A549 (cell line): ENCODE measurements around the gene ATG101. TPM values are rescaled to one million over a fixed set of nuclear protein-coding genes. Genes with fewer than 3 reads are reported as not detected.

Experiments
- ATAC-seq, 2 experiments: fragments of 200-7000 bp in 1 of 2; fragments of >200 bp in 1 of 2; cut with Nextera tagmentation in 1 of 2; cut with Tn5 transposase in 1 of 2; 3 replicates each; pipeline versions ENCODE4 v1.8.0 to v1.9.1; 2018 to 2020; ENCODE audit warnings: mild to moderate bottlenecking in 1 of 2, moderate library complexity in 1 of 2
- CTCF ChIA-PET: fragments of 300-600 bp; sonication (Branson Sonifier 250); formaldehyde crosslinking; extraction: SDS; loops from one replicate; lab custom pipeline; 2021; ENCODE audit warnings: antibody characterized with exemption, inconsistent platforms; lab: Yijun Ruan, JAX
- POLR2A ChIA-PET: fragments of 350-600 bp; formaldehyde crosslinking; extraction: SDS; loops from one replicate; lab custom pipeline; 2021; ENCODE audit warnings: antibody characterized with exemption, inconsistent platforms; lab: Yijun Ruan, JAX
- DNase-seq, 2 experiments: peaks; one replicate each; pipeline versions ENCODE4 v3.0.0 to v3.0.0-alpha.2; 2011 to 2016; ENCODE audit warnings: low read depth in 1 of 2, low spot score in 1 of 2
- FAIRE-seq: peaks from 2 replicates; lab custom pipeline; 2011; peaks lifted over from hg19 to GRCh38; lab: Jason Lieb, UNC
- H3K27ac ChIP-seq, 2 experiments: fragments of >200 bp; sonication (Bioruptor Twin); formaldehyde crosslinking; 3 replicates each; pipeline ENCODE4 v1.5.1; 2016 to 2017
- H3K4me1 ChIP-seq: fragments of >200 bp; sonication (Bioruptor Twin); formaldehyde crosslinking; 3 replicates; pipeline ENCODE4 v1.6.1; 2016
- H3K4me2 ChIP-seq: fragments of >200 bp; sonication (Bioruptor Twin); formaldehyde crosslinking; 3 replicates; pipeline ENCODE4 v1.6.1; 2016
- H3K4me3 ChIP-seq: fragments of >200 bp; sonication (Bioruptor Twin); formaldehyde crosslinking; 3 replicates; pipeline ENCODE4 v1.5.1; 2016
- H3K9me3 ChIP-seq: fragments of >200 bp; sonication (Bioruptor Twin); formaldehyde crosslinking; 3 replicates; pipeline ENCODE4 v1.6.1; 2016
- CEBPB ChIP-seq, 2 experiments: fragments of >200 bp in 1 of 2; sonication (Bioruptor Twin) in 1 of 2; formaldehyde crosslinking in 1 of 2; IDR thresholded peaks; 2 replicates each; pipeline ENCODE4 v1.6.1; 2012 to 2016
- CHD4 ChIP-seq: fragments of 200-600 bp; sonication (generic); IDR thresholded peaks from 2 replicates; pipeline ENCODE4 v1.6.1; 2016; ENCODE audit warnings: antibody characterized with exemption, mild to moderate bottlenecking, borderline replicate concordance
- EHF ChIP-seq: fragments of 250-450 bp; sonication (Bioruptor Pico); IDR thresholded peaks from 2 replicates; pipeline ENCODE4 v1.5.0; 2020; ENCODE audit warnings: mild to moderate bottlenecking
- FOSL2 ChIP-seq, 2 experiments: fragments of 450-650 bp in 1 of 2; fragments of >200 bp in 1 of 2; sonication (Bioruptor Twin) in 1 of 2; formaldehyde crosslinking; IDR thresholded peaks; 2 replicates each; pipeline versions ENCODE4 v1.5.0 to v1.6.1; 2016 to 2020; ENCODE audit warnings: mild to moderate bottlenecking in 1 of 2, moderate library complexity in 1 of 2
- HOXA7 ChIP-seq: fragments of 250-450 bp; sonication (Bioruptor Pico); IDR thresholded peaks from 2 replicates; pipeline ENCODE4 v1.5.0; 2020; ENCODE audit warnings: mild to moderate bottlenecking, moderate library complexity
- MAFK ChIP-seq: fragments of 450-650 bp; IDR thresholded peaks from 2 replicates; pipeline ENCODE4 v1.6.1; 2014; ENCODE audit not compliant: partially characterized antibody
- NPAS2 ChIP-seq: fragments of 250-450 bp; sonication (Bioruptor Pico); IDR thresholded peaks from 2 replicates; pipeline ENCODE4 v1.8.0; 2022; ENCODE audit warnings: mild to moderate bottlenecking, moderate library complexity, borderline replicate concordance
- POLR2AphosphoS2 ChIP-seq: conservative IDR thresholded peaks from 2 replicates; pipeline ENCODE4 v1.6.1; 2012; ENCODE audit warnings: low read length, improper control_type of control experiment, inconsistent platforms
- RAD21 ChIP-seq, 2 experiments: fragments of >200 bp in 1 of 2; sonication (Bioruptor Twin) in 1 of 2; formaldehyde crosslinking in 1 of 2; IDR thresholded peaks in 1 of 2; conservative IDR thresholded peaks in 1 of 2; 2 replicates in 1 of 2; 3 replicates in 1 of 2; pipeline ENCODE4 v1.6.1; 2012 to 2018; ENCODE audit warnings: inconsistent platforms in 1 of 2
- RARB ChIP-seq: fragments of 250-450 bp; sonication (Bioruptor Pico); IDR thresholded peaks from 2 replicates; pipeline ENCODE4 v1.8.0; 2021; ENCODE audit warnings: mild to moderate bottlenecking, moderate library complexity
- RNF2 ChIP-seq: fragments of 200-600 bp; sonication (generic); IDR thresholded peaks from 2 replicates; pipeline ENCODE4 v1.6.1; 2016; ENCODE audit warnings: low read depth, mild to moderate bottlenecking, antibody characterized with exemption, moderate library complexity, borderline replicate concordance
- SMC3 ChIP-seq: fragments of >200 bp; sonication (Bioruptor Twin); formaldehyde crosslinking; IDR thresholded peaks from 3 replicates; pipeline ENCODE4 v1.6.1; 2018; ENCODE audit warnings: inconsistent platforms
- ZFP36 ChIP-seq: fragments of 450-650 bp; IDR thresholded peaks from 2 replicates; pipeline ENCODE4 v1.6.1; 2014; ENCODE audit warnings: borderline replicate concordance; ENCODE audit not compliant: partially characterized antibody
- WGBS: methylation state at CpG from one replicate; pipeline ENCODE4 v1.1.6; 2017; ENCODE audit errors: missing lambda C conversion rate; 5-methylcytosine and 5-hydroxymethylcytosine counted together
- polyA plus RNA-seq, 4 experiments: library from polyadenylated mRNA; depleted of rRNA in 3 of 4; stranded (reverse); fragments of >200 nt; fragmentation: RNase III in 1 of 4; extraction: RNeasy Plus Mini Kit Qiagen cat#74134 plus additional on column Dnase treatment in 1 of 4; gene quantifications; 2 replicates in 3 of 4; 3 replicates in 1 of 4; pipeline ENCODE4 v1.2.3, GENCODE V29; 2011 to 2017
- TF ChIP-seq, protein P1 (sequence below): fragments of >200 bp; sonication (Bioruptor Twin); formaldehyde crosslinking; IDR thresholded peaks from 3 replicates; pipeline ENCODE4 v1.5.1; 2016
- TF ChIP-seq, protein P2 (sequence below): fragments of 450-650 bp; IDR thresholded peaks from 2 replicates; pipeline ENCODE4 v1.6.1; 2014; ENCODE audit warnings: antibody characterized with exemption
- TF ChIP-seq, protein P3 (sequence below): fragments of 250-450 bp; sonication (Bioruptor Pico); IDR thresholded peaks from 2 replicates; pipeline ENCODE4 v1.5.0; 2021; ENCODE audit warnings: mild to moderate bottlenecking, moderate library complexity, borderline replicate concordance
- TF ChIP-seq, protein P4 (sequence below): fragments of >200 bp; sonication (Bioruptor Twin); formaldehyde crosslinking; IDR thresholded peaks from 3 replicates; pipeline ENCODE4 v1.6.1; 2016

ATG101 gene
- polyA plus RNA-seq, 2 of the 4 experiments (the other 2 are of a cell fraction): 87.9 to 141 TPM

DNA sequence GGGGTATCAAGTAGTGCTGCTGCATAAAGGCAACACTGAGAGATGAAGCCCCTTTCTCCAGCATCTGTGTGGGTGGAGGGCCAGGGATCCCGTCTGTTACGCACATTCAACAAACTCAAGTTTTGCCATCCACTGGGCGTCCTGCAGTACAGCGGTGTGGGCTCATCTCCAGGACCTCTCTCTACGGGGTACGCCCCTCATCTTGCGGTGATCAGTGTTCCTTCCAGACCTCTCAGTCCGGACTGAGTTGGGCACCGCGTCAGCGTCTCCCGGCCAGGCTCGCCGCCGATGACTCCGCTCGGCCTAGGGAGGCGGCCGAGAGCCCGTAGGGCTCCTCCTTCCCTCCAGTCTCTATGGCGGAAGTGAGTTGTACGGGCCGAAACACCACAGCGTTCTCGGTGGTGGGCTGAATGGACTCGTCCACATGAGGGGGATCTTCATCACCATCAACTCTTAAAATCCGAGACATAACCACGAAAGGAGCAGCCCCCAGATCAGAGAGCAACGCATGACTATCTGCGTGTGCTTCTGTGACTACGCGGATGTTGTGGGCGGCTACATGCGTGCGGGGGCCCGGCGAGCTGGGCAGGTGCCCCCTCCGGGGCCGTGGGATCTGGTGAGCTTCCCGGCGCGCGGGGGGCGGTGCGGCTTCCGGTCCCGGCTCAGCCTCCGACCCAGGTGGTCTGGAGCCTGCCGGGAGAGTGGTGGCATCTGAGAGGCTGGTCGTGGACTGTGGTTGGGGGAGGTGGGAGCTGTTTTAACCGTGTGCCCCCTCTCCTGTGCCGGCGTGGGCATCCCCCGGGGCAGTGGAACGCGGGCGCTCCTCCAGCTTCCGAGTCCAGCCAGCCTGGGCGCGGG is at the start of gene ATG101 (continued):
- TF ChIP-seq FOSL2 (IDR thresholded peaks at IDR 0.05) (no peak), FOSL2 (CRISPR knock-in tag; IDR thresholded peaks at IDR 0.05) (peak; percentile 70)
- TF ChIP-seq, all 56 proteins: peak for 17

DNA sequence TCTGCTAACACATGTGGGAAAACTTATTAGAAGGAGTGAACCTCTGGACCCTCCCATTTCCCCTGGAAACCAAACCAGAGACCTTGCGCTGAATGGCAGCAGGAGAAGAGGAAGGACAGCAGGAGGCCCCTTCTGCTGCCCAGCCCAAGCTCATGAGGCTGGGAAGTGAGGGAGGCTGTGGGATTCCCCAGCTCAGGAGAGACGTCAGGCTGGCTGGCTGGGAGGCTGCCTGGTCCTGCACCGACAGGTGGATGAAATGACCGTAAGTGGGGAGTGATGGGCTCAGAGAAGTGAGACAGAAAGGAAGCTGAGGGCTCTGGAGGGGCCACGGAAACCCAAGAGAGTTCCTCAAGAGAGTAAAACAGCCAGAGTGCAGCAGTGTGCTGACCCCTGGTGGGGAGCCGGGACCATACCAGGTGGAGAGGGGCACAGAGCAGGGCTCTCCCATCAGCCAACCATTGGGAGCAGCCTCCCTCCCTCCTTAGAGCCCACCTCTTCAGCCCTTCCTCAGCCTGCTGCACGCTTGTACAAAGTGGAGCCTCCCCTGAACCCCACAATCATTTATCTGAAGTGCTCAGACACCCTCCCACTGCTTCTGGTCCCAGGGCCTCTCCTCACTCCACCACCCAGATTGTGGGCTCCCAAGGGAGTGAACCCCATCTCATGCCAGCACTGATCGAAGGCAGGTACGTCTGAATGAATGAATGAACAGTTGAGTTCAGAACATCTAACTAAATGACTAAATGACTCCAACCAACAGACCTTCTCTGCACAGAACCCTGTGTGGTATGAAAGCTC is 49.0 kb upstream of the ATG101 start:
- peak; percentile 67 to 74 for TF ChIP-seq RAD21 (conservative IDR thresholded peaks at IDR 0.05 in 1 of 2, IDR thresholded peaks at IDR 0.05 in 1 of 2)
- no peak for TF ChIP-seq CHD4
- TF ChIP-seq, protein P1, sequence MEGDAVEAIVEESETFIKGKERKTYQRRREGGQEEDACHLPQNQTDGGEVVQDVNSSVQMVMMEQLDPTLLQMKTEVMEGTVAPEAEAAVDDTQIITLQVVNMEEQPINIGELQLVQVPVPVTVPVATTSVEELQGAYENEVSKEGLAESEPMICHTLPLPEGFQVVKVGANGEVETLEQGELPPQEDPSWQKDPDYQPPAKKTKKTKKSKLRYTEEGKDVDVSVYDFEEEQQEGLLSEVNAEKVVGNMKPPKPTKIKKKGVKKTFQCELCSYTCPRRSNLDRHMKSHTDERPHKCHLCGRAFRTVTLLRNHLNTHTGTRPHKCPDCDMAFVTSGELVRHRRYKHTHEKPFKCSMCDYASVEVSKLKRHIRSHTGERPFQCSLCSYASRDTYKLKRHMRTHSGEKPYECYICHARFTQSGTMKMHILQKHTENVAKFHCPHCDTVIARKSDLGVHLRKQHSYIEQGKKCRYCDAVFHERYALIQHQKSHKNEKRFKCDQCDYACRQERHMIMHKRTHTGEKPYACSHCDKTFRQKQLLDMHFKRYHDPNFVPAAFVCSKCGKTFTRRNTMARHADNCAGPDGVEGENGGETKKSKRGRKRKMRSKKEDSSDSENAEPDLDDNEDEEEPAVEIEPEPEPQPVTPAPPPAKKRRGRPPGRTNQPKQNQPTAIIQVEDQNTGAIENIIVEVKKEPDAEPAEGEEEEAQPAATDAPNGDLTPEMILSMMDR: peak; percentile 68
- TF ChIP-seq CEBPB (IDR thresholded peaks at IDR 0.05): no peak
- no peak for TF ChIP-seq EHF (CRISPR knock-in tag)
- TF ChIP-seq NPAS2 (CRISPR knock-in tag): no peak
- TF ChIP-seq RARB (CRISPR knock-in tag): no peak
- no peak for TF ChIP-seq MAFK
- TF ChIP-seq HOXA7 (CRISPR knock-in tag): no peak
- peak; percentile 72 for TF ChIP-seq SMC3
- no peak for TF ChIP-seq FOSL2 (IDR thresholded peaks at IDR 0.05)
- TF ChIP-seq FOSL2 (CRISPR knock-in tag; IDR thresholded peaks at IDR 0.05): no peak
- TF ChIP-seq ZFP36: no peak
- TF ChIP-seq, protein P2, sequence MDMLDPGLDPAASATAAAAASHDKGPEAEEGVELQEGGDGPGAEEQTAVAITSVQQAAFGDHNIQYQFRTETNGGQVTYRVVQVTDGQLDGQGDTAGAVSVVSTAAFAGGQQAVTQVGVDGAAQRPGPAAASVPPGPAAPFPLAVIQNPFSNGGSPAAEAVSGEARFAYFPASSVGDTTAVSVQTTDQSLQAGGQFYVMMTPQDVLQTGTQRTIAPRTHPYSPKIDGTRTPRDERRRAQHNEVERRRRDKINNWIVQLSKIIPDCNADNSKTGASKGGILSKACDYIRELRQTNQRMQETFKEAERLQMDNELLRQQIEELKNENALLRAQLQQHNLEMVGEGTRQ: no peak
- TF ChIP-seq, protein P3, sequence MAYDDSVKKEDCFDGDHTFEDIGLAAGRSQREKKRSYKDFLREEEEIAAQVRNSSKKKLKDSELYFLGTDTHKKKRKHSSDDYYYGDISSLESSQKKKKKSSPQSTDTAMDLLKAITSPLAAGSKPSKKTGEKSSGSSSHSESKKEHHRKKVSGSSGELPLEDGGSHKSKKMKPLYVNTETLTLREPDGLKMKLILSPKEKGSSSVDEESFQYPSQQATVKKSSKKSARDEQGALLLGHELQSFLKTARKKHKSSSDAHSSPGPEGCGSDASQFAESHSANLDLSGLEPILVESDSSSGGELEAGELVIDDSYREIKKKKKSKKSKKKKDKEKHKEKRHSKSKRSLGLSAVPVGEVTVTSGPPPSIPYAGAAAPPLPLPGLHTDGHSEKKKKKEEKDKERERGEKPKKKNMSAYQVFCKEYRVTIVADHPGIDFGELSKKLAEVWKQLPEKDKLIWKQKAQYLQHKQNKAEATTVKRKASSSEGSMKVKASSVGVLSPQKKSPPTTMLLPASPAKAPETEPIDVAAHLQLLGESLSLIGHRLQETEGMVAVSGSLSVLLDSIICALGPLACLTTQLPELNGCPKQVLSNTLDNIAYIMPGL (CRISPR knock-in tag): no peak
- TF ChIP-seq RNF2: no peak
- TF ChIP-seq, protein P4, sequence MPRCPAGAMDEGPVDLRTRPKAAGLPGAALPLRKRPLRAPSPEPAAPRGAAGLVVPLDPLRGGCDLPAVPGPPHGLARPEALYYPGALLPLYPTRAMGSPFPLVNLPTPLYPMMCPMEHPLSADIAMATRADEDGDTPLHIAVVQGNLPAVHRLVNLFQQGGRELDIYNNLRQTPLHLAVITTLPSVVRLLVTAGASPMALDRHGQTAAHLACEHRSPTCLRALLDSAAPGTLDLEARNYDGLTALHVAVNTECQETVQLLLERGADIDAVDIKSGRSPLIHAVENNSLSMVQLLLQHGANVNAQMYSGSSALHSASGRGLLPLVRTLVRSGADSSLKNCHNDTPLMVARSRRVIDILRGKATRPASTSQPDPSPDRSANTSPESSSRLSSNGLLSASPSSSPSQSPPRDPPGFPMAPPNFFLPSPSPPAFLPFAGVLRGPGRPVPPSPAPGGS: no peak
- no peak for TF ChIP-seq POLR2AphosphoS2
- ChIA-PET POLR2A (interaction anchor here (0.7 to 1.0 kb wide), 2 partner anchors 17 to 30 kb away, joined by 3 to 4 read pairs; partner anchors contain the start of gene NR4A1), CTCF (interaction anchor here (0.6 to 41.8 kb wide), 22 partner anchors 17 to 864 kb away, joined by 3 to 1730 read pairs (median 3); partner anchors contain the start of genes ATG101, NR4A1, SMIM41 and TAMALIN)
- H3K4me2 ChIP-seq: peak overlapping the region; percentile 39; the same call in 2 of the 3 replicates
- peak overlapping the region in 1 of 2 experiments; percentile 69; a peak in 2 of 6 replicates for H3K27ac ChIP-seq
- 39% methylated on average over 9 of the region's 9 CpGs for WGBS
- FAIRE-seq: no peak
- no peak overlapping the region for H3K4me3 ChIP-seq
- no peaks in the 10 kb centered on the region for H3K9me3 ChIP-seq
- DNase-seq: peak; percentile 67 to 75
- peaks cover 23% of the 10 kb centered on the region for H3K4me1 ChIP-seq
- peak; percentile 33 to 58; a peak in 5 of 6 replicates for ATAC-seq
